ENCODE data around the gene ZNF765. TPM values are rescaled to one million over a fixed set of nuclear protein-coding genes. Genes with fewer than 3 reads are reported as not detected.
A peak's percentile ranks its signal among the peaks of the same experiment; 100 is the strongest.
"Not testable (repeated sequence)": the region's sequence is repeated elsewhere in the genome, so short reads cannot be mapped to it uniquely, and the experiment has no call there.

Gene ZNF765
- total and polyA plus RNA-seq, 9 of the 15 experiments (the other 6 are each of a cell fraction or from before 2014, with no cell fraction given) = 5.4 to 17.5 (median 9.6) TPM

DNA sequence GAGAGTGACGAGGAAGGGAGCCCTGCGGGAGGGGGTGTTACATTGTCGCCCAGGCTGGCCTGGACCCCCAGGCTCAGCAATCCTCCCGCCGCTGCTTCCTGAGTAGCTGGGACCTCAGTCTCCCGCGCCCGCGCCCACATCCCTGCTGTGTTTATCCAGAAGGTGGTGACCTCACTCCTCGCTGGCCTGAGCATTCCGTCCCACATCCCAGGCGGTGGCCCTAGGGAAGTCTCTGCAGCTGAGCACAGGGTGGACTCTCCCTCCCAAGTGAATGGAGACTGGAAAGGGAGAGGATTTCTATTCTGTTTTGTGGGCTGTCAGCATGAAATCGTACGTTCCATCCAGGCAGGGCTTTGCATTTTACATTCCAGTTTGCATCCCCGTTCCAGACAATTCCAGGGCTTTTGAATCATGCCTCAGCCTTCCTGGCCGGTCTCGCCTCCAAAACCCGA, 401 bp upstream of the ZNF765 start:
- Histone ChIP-seq H3K4me3 (peak overlapping the region; percentile 67; the same call in 1 of the 2 replicates), H3K9me3 (replicated peaks; ENCODE audit: control insufficient read depth, insufficient read depth, low read depth, low read length) (peaks cover 3% of the 10 kb centered on the region), H3K79me2 (ENCODE audit: control insufficient read depth, insufficient read depth, low read length) (peaks cover 18% of the 10 kb centered on the region), H3K27me3 (ENCODE audit: control insufficient read depth in 2 of 2, insufficient read depth in 2 of 2, low read length in 2 of 2) (no peaks in the 10 kb centered on the region), H4K20me1 (replicated peaks; ENCODE audit: control insufficient read depth, insufficient read depth, low read length) (no peaks in the 10 kb centered on the region), H3K9me1 (ENCODE audit: control insufficient read depth, insufficient read depth, low read length) (no peaks in the 10 kb centered on the region), H3K4me1 (replicated peaks in 1 of 2; ENCODE audit: control insufficient read depth in 2 of 2, insufficient read depth in 2 of 2, low read length in 2 of 2) (peaks cover 8 to 12% of the 10 kb centered on the region in 2 experiments; a peak in 4 of 5 replicates), H3K27ac (ENCODE audit: extremely low read depth, low read depth, low read length) (no peak overlapping the region), H2AFZ (ENCODE audit: low read depth, low read length) (peak overlapping the region; percentile 90), H3K4me2 (ENCODE audit: insufficient read depth, low read length) (peak overlapping the region; percentile 85), H3K36me3 (ENCODE audit: control insufficient read depth, insufficient read depth, low read length) (peaks cover 12% of the 10 kb centered on the region; the same call in 1 of the 3 replicates), H3K9ac (ENCODE audit: insufficient read depth in 1 of 2, low read depth in 2 of 2, low read length in 2 of 2) (peak overlapping the region; percentile 87 to 92; a peak in 3 of 4 replicates)
- DNase-seq (ENCODE audit: extremely low read depth in 1 of 4, low spot score in 3 of 4) (peak in 1 of 4 experiments; percentile 6), ATAC-seq (no peak), FAIRE-seq (no peak)
- TF ChIP-seq ZNF146 (CRISPR knock-in tag; IDR thresholded peaks at IDR 0.05; ENCODE audit: unreplicated experiment) = no peak
- no peak for TF ChIP-seq ZZZ3 (IDR thresholded peaks at IDR 0.05)
- no peak for TF ChIP-seq CSDE1 (IDR thresholded peaks at IDR 0.05)
- no peak for TF ChIP-seq TCF3 (CRISPR knock-in tag; IDR thresholded peaks at IDR 0.05)
- intact Hi-C loops (cut with micrococcal nuclease) (no loop called here), in situ Hi-C loops (cut with MboI) (no loop called here)
- ChIA-PET CTCF (ENCODE audit: low intra/inter-chr PET ratio) (no interaction called here), POLR2A (interaction anchor here (0.6 to 1.0 kb wide), 2 partner anchors 234 to 239 kb away, joined by 3 to 5 read pairs; no protein-coding TSS in a partner anchor)
- WGBS (ENCODE audit: insufficient coverage, low coverage, missing lambda C conversion rate) = 52% methylated on average over 17 of the region's 18 CpGs
- no TSS peak for BruUV-seq (replicated peaks)

DNA sequence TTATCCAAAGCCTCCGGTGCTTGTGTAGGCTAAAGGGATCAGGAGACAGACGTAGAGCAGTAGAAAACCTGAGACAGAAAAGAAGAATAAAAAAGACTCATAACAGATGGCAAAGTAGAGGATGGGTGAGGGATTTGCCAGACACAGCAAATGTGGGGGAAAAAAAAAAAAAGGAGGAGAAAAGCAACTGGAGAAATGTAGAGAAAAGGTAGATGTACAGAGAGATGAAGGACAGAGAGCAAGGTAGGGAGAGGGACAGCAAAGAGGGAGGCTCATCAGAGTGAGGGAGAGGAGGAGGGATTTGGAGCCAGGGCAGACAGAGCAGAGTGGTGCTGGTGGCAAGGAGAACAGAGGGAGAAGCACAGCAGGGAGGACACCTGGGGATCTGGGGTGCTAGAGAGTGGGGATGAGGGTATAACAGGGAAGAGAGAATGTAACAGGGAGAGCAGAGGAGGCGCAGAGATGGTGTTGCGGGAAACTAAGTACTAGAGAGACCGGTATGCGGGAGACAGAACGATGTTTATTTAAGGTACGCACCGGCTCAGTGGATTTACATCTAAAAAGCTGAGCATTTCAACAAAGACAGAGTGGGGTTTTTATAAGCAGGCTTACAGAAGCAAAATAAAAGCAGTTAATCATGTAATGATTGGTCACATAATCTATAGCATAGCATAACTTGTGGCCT, 1.0 kb downstream of the ZNF765 start:
- in situ Hi-C loops (cut with MboI); FAIRE-seq; H3K9me1 ChIP-seq (ENCODE audit: control insufficient read depth, insufficient read depth, low read length); H3K27me3 ChIP-seq (ENCODE audit: control insufficient read depth in 2 of 2, insufficient read depth in 2 of 2, low read length in 2 of 2); CTCF ChIA-PET (ENCODE audit: low intra/inter-chr PET ratio); intact Hi-C loops (cut with micrococcal nuclease); H4K20me1 ChIP-seq (replicated peaks; ENCODE audit: control insufficient read depth, insufficient read depth, low read length); DNase-seq (ENCODE audit: extremely low read depth in 1 of 4, low spot score in 3 of 4); H3K9me3 ChIP-seq (replicated peaks; ENCODE audit: control insufficient read depth, insufficient read depth, low read depth, low read length): not testable (repeated sequence)
- TF ChIP-seq, protein P1, sequence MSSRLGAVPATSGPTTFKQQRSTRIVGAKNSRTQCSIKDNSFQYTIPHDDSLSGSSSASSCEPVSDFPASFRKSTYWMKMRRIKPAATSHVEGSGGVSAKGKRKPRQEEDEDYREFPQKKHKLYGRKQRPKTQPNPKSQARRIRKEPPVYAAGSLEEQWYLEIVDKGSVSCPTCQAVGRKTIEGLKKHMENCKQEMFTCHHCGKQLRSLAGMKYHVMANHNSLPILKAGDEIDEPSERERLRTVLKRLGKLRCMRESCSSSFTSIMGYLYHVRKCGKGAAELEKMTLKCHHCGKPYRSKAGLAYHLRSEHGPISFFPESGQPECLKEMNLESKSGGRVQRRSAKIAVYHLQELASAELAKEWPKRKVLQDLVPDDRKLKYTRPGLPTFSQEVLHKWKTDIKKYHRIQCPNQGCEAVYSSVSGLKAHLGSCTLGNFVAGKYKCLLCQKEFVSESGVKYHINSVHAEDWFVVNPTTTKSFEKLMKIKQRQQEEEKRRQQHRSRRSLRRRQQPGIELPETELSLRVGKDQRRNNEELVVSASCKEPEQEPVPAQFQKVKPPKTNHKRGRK (tag; IDR thresholded peaks at IDR 0.05) = 0 out of 2 replicates have a peak, but pooled peaks have one; percentile 26
- 0 out of 2 replicates have a peak, but pooled peaks have one; percentile 63 for TF ChIP-seq HDGF (IDR thresholded peaks at IDR 0.05)
- TF ChIP-seq OTX1 (CRISPR knock-in tag; IDR thresholded peaks at IDR 0.05) = 0 out of 2 replicates have a peak, but pooled peaks have one; percentile 39
- Histone ChIP-seq H3K4me2 (ENCODE audit: insufficient read depth, low read length) (peak overlapping the region; percentile 85), H3K4me3 (peak overlapping the region; percentile 67), H3K4me1 (replicated peaks in 1 of 2; ENCODE audit: control insufficient read depth in 2 of 2, insufficient read depth in 2 of 2, low read length in 2 of 2) (peaks cover 8 to 12% of the 10 kb centered on the region in 2 experiments; a peak in 4 of 5 replicates), H3K9ac (ENCODE audit: insufficient read depth in 1 of 2, low read depth in 2 of 2, low read length in 2 of 2) (peak overlapping the region; percentile 87 to 92), H3K27ac (ENCODE audit: extremely low read depth, low read depth, low read length) (peak overlapping the region; percentile 82; the same call in 2 of the 3 replicates), H3K79me2 (ENCODE audit: control insufficient read depth, insufficient read depth, low read length) (peaks cover 18% of the 10 kb centered on the region), H2AFZ (ENCODE audit: low read depth, low read length) (peak overlapping the region; percentile 90; the same call in 1 of the 2 replicates), H3K36me3 (ENCODE audit: control insufficient read depth, insufficient read depth, low read length) (peaks cover 23% of the 10 kb centered on the region; the same call in 2 of the 3 replicates)
- TSS peak; percentile 62 for BruUV-seq (replicated peaks)
- POLR2A ChIA-PET = interaction anchor here (1.2 kb wide), 1 partner anchor 43 kb away, joined by 3 read pairs; no protein-coding TSS in a partner anchor
- peak; percentile 43 for ATAC-seq
- WGBS (ENCODE audit: insufficient coverage, low coverage, missing lambda C conversion rate) = 10% methylated on average over 9 of the region's 9 CpGs
